Stomach (tissue), 4 donors: ENCODE measurements around the gene PRDM12.

Source experiments
- CTCF ChIP-seq, 7 experiments: fragments of 450-650 bp in 4 of 7; fragments of 200-600 bp in 3 of 7; sonication (generic) in 3 of 7; IDR thresholded peaks; one replicate each; pipeline ENCODE4 v1.5.1; 2016 to 2019; ENCODE audit warnings: antibody characterized with exemption in 7 of 7, control low read depth in 2 of 7, mild to moderate bottlenecking in 1 of 7
- POLR2AphosphoS5 ChIP-seq, 3 donors: sonication (generic); formaldehyde crosslinking; IDR thresholded peaks; one replicate each; pipeline ENCODE4 v1.6.1; 2016; ENCODE audit warnings: antibody characterized with exemption in 3 of 3

- TF ChIP-seq POLR2AphosphoS5 (IDR thresholded peaks at IDR 0.05), result no peak
- no peak for TF ChIP-seq CTCF (IDR thresholded peaks at IDR 0.05)
Measured at GRCh38 chr9:130710822-130711352, 46.5 kb downstream of the PRDM12 start.
